GM12872 (cell line): Measurements from ENCODE around the gene CASR.

ENCODE experiments used
- TF ChIP-seq, protein P1 (sequence below): IDR thresholded peaks from 3 replicates; pipeline ENCODE4 v1.5.1; 2011; ENCODE audit warnings: low read depth, mild to moderate bottlenecking, low read length, moderate library complexity; ENCODE audit not compliant: insufficient read depth

The CASR gene

GRCh38 chr3:122299215-122299614 is 115.7 kb downstream of the CASR start:
- TF ChIP-seq, protein P1, sequence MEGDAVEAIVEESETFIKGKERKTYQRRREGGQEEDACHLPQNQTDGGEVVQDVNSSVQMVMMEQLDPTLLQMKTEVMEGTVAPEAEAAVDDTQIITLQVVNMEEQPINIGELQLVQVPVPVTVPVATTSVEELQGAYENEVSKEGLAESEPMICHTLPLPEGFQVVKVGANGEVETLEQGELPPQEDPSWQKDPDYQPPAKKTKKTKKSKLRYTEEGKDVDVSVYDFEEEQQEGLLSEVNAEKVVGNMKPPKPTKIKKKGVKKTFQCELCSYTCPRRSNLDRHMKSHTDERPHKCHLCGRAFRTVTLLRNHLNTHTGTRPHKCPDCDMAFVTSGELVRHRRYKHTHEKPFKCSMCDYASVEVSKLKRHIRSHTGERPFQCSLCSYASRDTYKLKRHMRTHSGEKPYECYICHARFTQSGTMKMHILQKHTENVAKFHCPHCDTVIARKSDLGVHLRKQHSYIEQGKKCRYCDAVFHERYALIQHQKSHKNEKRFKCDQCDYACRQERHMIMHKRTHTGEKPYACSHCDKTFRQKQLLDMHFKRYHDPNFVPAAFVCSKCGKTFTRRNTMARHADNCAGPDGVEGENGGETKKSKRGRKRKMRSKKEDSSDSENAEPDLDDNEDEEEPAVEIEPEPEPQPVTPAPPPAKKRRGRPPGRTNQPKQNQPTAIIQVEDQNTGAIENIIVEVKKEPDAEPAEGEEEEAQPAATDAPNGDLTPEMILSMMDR = no peak

DNA sequence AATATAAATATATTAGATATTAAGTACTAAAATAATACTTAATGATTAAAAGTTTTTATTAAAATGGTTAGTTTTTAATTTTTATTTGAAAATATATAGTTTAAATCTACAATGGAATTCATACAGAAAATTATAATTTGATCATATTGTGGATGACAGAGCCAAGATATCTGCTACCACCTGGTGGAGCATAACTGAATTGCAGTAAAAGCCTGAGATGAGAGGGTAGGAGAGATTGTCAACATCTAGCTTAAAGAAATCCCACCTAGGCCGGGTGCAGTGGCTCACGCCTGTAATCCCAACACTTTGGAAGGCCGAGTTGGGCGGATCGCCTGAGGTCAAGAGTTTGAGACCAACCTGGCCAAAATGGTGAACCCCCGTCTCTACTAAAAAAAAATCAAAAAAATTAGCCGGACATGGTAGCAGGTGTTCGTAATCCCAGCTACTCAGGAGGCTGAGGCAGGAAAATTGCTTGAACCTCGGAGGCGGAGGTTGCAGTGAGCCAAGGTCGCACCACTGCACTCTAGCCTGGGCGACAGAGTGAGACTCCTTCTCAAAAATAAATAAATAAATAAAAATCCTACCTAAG is 116.5 kb downstream of the CASR start:
- TF ChIP-seq, protein P1 = peak; percentile 62

GRCh38 chr3:122301063-122301462 is 117.6 kb downstream of the CASR start:
- TF ChIP-seq, protein P1 = no peak

GRCh38 chr3:122305818-122306621 is 122.6 kb downstream of the CASR start:
- TF ChIP-seq, protein P1 = peak; percentile 38; the same call in 1 of the 3 replicates

DNA sequence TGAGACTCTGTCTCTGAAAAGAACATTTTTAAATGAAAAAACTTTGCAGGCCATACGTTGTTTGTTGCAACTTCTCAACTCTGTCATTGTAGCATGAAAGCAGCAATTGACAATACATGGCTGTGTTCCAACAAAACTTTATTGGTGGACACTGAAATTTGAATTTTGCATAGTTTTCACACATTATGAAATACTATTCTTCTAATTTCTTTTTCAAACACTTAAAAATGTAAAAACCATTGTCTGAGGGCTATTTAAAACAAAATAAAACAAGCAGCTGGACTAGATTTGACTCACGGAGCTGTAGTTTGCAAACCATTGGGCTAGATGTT is 123.1 kb downstream of the CASR start:
- TF ChIP-seq, protein P1 = no peak

GRCh38 chr3:122307094-122307687 is 123.7 kb downstream of the CASR start:
- TF ChIP-seq, protein P1 = no peak

- TF ChIP-seq, protein P1 = no peak
Measured at GRCh38 chr3:122307976-122308375, 124.5 kb downstream of the CASR start.
